SU-DHL-6 (cell line): ENCODE results near the gene FHAD1.

Source experiments
- CTCF ChIP-seq: fragments of 200-600 bp; sonication (generic); IDR thresholded peaks from one replicate; pipeline ENCODE4 v1.5.1; 2017; ENCODE audit warnings: antibody characterized with exemption, mild to moderate bottlenecking, low read length, moderate library complexity; ENCODE audit not compliant: insufficient read depth, poor library complexity, severe bottlenecking
- EZH2phosphoT487 ChIP-seq: fragments of 200-600 bp; sonication (generic), shearing (Covaris generic); conservative IDR thresholded peaks from 2 replicates; pipeline ENCODE4 v1.6.1; 2018; ENCODE audit warnings: mild to moderate bottlenecking, antibody characterized with exemption, low read length, moderate library complexity, mixed read lengths

GRCh38 chr1:15401391-15402055 lies 154.5 kb downstream of the FHAD1 start:
- TF ChIP-seq CTCF = no peak
- no peak for TF ChIP-seq EZH2phosphoT487
